ENCODE data around the gene CNTNAP2.

The CNTNAP2 gene

DNA sequence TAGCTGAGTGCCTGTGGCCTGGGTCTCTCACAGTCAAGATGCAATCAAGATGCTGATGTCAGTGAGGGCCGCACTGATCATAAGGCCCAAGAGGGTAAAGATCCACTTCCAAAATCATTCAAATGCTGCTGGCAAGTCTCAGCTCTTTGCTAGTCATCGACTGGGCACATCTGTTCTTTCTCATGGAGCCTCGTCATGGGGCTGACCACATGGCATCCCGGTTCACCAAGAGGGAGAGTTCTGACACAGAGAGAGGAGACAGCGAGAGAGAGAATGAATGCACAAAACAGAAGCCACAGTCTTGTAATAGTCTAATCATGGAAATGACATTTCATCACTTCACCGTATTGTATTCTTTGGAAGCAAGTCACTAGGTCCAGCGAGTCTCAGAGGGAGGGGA lies 1406.5 kb downstream of the CNTNAP2 start:
- no peak for DNase-seq

DNA sequence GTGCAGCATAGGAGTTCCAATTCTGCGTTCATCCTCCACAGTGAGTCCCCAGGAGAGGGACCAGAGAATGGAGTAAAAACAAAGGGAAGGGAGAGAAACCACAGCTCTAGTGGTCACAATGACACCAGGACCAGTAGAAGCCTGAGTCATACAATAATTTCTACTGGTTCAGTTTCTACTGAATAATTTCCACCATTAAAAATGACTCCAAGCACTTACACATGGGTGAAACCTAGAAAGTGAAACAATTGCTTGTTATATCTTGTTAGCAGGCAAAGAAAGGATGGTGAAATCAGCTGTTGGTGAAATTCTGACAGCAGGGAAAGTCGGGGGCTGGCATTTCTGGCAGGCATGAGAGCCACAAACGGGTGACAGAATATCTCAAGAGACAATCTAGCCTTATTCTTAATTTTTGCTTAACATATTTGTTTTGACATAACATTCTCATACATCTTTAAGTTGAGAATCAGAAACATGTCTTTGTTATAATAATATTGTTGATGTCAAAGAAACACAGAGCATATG lies 1408.2 kb downstream of the CNTNAP2 start:
- no peak for DNase-seq

DNA sequence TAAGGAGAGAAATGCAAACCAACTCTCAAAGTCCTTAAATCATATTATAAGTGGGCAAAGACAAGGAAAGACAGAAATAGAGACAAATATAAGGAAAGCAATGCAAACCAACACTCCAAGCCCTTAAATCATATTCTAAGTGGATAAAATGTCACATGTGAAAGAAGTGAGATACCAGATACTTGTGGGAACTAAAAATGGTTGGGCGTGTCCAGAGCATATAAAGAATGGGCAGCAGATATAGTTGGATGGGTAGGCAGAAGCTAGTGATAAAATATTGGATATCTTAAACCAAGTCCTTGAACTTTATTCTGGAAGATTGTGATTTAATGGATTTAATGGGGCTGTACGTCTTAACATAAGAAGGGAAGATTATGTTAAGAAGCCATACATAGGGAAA lies 1408.7 kb downstream of the CNTNAP2 start:
- no peak for DNase-seq

DNA sequence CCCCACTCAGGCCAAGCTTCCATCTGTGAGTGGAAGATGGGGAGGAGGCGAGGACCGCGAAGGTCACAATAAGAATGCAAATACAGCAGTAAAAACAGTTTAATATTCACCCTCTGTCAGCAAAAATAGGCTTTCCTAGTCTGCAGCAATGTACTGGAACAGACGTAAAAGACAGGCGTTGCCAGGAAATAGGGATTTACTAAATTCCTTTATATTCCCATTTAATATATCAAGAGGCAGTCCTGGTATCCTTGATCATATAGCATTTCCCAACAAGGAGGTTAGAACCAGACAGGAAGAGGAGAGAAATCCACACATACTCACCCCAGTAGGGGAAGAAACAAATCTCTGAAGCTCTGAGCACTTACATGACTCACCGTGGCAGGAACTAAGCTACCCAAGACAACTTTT lies 1419.1 kb downstream of the CNTNAP2 start:
- DNase-seq = no peak

DNA sequence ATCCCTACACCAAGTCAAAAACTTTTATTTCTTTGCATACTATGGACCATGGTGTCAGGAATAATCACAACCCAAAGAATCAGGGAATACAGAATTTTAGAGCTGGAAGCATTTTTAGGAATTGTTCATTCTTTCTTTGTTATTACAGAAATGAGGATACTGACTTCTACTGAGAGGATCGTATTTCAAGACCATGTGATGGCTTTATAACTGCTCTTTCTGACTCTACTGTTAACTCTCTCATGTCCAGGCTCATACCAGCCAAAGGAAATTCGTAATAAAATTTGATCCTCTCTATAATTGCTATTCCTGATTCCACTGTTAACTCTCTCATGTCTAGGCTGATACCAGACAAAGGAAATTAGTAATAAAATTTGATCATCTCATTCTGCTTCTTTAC lies 1423.1 kb downstream of the CNTNAP2 start:
- DNase-seq = no peak

DNA sequence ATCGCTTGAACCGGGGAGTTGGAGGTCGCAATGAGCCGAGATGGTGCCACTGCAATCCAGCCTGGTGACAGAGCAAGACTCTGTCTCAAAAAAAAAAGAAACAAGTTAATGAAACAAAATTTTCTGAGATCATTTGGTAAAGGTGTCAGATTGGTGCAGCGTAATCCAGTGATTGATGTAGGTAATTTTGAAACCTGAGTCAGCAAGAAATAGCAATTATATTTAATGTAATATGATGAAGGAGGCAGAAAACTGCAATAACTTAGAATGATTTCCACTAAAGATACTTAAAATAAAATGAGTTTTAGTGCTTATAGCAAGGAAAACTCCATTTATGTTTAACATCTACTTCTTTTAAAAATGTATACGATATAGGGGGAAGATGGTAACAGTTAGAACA lies 1424.1 kb downstream of the CNTNAP2 start:
- DNase-seq = no peak

DNA sequence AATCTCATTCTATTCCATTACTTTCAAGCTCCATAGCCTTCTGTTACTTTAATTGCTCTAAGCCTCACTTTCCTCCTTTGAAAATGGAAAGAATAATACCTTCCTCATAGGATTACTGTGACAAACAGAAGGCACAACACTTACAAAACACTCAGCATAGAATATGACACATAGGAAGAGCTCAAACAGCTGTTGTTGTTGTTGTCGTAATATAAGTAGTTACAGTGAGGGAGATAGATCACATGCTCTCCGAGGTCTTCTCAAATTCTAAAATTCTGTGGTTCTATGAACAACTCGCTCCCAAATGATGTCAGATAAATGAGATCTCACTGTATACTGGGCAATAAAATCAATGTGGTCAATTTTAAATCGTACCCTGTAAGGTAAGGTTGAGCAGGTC lies 1424.7 kb downstream of the CNTNAP2 start:
- no peak for DNase-seq

DNA sequence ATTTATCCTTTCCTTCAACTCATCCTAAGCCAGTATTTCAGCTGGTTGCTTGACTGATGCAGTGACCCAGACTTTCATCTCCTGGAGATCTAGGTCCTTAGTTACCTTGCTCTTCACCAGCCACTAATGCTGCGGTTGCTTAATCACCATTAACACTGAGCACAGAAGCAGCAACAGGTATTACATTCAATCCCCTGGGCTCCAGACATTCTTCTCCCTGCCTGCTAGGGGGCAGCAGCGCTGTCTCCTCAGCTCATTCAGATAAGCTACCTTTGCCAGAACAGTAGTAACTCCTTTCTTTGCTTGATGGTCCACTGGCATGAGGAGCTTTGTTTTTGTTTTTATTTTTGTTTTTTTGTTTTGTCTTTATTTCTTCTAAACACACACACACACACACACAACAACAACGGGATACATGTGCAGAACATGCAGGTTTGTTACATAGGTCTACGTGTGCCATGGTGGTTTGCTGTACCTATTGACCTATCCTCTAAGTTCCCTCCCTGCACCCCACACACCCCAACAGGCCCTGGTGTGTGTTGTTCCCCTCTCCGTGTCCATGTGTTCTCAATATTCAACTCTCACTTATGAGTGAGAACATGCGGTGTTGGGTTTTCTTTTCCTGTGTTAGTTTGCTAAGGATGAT lies 1430.8 kb downstream of the CNTNAP2 start:
- DNase-seq = peak; percentile 24 to 52

DNA sequence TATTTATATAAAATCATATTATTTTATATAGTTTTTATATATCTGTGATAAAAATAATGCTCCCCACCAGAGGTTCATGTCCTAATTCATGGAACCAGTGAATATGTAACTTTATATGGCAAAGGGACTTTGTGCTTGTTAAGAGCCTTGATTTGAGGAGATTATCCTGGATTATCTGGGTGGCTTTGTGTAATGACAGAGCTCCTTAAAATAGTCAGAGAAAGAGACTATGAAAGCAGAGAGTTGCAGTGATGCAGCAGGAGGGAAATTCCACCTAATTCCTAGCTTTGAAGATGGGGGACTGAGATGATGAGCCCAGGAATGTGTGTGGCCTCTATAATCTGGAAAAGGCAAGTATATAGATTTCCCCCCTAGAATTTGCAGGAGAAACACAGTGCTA lies 1439.7 kb downstream of the CNTNAP2 start:
- no peak for DNase-seq

DNA sequence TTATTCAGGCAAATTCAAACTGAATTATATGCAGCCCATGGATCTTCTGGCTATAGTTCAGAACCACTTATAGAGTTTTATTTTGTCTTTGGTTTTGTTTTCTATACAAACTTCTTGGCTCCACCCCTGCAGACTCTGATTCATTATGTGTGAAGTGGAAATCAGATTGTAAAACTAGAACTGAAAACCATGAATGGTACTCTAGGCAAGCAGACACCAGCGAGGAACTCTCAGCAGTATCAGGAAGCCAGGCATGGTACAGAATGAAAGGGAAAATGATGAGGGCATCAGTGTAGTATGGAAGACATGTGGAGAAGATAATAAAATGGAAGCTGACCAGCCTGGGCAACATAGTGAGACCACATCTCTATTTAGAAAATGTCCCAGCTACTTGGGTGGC lies 1447.1 kb downstream of the CNTNAP2 start:
- DNase-seq = no peak

DNA sequence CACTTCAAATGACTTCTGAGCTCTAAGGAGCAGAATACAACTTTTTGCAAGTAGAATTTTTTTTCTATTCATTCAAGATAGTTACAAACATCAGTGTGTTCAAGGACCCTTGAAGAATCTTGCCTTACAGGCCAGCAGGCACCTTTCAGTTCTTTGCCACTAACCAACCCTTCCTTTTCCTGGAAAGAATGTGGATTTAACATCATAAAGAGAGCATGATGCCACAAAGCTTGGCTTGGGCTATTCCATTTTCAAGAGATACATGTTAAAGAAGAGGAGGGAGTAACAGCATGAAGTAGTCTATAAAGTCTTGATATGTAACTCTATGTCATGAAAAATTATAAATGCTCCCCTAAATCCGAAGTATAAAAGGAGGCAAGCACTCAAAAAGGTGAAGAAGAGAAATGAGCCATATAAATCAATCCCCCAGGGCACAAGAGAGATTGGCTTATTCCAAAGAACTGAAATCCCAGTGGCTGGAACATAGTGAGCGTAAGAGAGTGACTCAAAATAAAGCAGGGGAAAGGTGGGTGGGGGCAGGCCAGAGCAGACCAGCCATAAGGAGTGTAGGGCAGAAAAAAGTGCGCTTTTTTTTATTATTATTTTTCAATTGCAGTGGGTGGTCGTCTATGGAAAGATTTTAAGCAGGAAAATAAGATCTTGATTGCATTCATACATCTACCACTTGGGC lies 1448.3 kb downstream of the CNTNAP2 start:
- DNase-seq = no peak

DNA sequence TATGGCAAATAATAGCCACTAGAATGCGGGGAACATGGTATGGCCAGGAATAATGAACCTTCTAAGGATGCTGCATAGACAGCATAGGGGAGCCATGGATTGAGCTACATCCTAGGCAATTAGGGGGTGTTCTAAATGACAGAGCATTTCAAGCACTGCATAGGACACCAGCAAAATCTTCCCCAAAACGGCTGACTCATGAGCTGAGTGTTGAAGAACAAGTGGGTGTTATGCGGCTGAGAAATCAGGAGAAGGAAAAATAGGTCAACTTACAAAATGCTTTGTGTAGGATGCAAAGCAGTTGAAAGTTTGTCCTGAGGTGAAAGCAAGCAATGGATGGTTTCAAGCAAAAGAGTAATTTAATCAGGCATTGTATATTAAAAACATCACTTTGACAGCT lies 1450.4 kb downstream of the CNTNAP2 start:
- DNase-seq = no peak

DNA sequence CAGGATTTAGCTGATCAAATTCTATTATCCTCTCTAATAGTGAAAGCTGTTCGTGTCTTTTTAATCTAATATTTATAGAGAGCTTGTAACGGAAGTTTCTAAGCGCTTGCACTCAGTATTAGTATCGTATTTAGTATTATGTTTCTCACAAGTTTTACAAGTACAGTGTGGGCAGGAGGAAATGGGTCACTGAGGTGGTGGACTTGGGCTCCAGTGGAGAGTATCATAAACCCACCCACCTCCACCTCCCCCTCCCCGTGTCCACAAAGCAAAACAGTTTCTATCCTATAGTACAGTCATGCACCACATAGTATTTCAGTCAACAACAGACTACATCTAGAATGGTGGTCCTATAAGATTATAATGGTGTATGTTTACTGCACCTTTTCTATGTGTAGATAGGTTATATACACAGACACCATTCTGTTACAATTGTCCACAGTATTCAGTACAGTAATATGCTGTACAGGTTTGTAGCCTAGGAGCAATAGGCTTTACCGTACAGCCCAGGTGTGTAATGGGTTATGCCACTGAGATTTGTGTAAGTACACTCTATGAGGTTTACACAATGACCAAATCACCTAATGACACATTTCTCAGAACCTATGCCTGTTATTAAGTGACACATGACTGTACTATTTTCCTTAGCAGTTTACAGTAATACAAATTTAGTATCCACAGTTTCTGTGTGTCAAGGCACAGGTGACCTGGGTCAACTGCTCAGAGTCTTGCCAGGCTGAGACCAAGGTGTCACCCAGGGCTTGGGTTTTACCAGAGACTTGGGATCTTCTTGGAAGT lies 1452.7 kb downstream of the CNTNAP2 start:
- no peak for DNase-seq

DNA sequence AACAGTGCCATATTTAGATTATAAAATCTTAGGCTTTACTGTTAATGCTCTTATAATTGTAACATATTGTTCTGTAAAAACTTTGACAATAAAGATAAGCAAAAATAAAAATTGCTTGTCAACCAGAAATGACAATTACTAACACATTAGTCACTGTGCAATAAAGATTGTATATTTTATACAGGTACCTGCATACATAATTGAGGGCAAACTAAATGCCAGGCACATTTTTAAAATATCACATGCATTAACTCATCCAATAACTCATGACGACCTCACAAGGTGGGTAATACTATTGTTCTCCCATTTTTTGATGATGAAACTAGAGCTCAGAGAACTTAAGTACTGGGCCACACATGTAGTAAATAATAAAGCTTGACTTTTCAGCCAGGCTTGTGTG lies 1453.8 kb downstream of the CNTNAP2 start:
- DNase-seq = no peak

DNA sequence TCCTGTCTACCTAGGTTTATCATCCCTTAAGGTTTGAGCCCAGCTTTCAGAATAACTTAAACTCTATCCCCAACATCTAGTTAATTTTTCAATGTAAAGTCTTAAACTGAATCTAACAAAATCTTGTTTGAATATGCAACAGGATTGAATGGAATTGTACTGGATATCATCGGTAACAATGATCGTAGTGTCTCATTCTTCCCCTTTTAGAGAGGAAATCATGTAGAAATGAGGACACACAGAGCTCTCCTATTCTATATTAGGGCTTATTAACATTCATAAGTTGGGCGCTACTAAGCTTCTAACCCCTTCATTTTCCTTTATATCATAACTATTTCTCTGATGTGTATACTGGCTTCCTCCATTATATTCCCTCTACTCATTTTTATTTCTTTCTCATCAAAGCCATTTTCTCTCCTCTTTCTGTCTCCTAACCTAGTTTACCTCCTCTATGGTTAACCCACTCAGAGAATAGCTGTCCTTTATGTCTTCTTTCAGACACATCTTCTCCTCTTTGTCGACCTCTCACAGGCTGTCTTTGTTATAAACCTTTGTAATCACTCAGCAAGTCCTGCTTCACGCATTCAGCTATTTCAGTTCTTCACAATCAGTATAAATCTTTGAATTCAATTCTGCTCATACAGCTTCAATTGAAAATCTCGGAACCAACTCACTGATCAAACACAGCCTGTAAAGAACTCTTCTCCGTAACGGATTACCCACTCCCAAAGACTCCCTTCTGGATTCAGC lies 1455.0 kb downstream of the CNTNAP2 start:
- DNase-seq = no peak

DNA sequence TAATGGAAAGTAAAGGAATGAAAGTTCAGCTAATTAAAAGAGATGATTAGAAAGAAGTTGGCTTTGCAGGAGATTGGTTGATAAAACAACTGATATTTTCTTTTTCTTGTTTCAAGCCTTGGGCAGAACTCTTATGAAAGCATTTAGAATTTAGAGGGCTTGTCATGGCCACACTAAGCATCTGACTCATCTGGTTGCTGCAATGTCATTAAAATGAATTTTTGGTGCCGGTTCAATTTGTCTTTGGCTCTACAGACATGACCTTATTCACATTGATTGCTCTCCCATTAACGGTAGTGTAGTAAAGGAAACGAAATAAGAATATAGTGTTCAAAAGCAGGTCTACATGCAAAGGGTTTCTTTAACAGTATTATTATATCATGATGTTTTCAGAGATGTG lies 1461.6 kb downstream of the CNTNAP2 start:
- no peak for DNase-seq

DNA sequence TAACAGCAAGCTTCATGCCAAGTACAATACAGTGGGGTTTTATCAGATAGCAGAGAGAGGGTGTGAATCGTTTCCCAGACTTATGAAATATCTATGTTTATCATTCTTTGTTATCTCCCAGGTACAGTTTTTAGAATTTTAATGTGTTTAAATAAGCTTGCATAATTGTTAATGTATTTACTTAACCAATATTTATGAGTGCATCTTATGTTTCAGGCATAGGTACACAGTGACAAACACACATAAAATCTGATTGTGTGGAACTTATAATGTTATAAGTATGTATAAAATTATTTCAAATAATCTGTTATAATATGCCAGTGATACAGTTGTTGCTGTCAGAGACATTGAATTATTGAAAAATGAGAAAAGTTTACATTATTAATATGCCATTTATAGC lies 1462.5 kb downstream of the CNTNAP2 start:
- DNase-seq = no peak

DNA sequence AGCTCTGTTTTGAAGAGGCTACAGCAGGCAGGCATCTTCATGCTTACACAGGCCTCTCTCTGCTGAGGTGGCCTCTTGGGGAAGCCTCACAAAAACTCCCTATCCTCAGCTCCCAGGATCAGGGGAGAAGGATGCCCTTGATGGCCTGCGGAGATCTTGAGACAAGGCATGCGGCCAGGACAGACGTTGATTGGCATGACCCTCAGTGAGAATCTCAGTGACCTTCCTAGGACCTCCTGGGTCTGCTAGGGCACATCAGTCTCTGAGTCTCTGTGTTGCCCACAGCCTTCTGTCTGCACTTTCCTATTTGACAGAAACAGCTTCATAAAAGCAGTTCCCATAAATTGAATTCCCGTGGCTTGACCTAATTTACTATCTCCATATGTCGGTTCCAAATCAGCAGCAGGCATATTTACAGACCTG lies 1468.2 kb downstream of the CNTNAP2 start:
- no peak for DNase-seq

DNA sequence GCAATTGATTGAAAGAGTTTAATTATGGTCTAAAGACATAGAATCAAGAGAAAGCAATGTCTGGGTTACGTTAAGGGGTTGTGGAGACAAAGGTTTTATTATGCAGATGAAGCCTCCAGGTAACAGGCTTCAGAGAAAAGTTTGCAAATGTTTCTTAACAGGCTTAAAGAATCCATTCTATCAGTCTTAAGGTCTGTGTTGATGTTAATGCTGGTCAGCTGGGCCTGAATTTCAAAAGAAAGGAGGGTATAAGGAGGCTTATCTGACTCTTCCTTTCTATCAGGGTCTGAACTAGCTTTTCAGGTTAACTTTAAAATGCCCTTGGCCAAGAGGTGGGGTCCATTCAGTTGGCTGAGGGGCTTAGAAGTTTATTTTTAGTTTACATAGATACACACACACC lies 1469.5 kb downstream of the CNTNAP2 start:
- no peak for DNase-seq

DNA sequence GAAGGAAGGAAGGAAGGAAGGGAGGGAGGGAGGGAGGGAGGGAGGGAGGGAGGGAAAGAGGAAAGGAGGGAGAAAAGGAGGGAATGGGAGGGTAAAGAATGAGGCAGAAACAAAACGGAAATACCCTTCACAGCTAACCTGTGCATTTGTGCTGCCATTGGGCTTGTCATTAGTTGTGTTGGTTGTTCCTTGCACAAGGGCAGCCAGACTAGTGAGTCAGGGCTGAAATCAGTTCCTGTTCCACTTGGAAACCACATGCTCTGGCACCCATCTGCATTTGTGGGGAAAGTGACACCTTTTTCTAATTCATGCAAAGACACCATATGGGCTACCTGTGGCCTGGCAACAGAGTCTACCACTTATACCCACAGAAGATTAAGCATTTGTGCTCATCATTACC lies 1469.9 kb downstream of the CNTNAP2 start:
- DNase-seq = no peak

DNA sequence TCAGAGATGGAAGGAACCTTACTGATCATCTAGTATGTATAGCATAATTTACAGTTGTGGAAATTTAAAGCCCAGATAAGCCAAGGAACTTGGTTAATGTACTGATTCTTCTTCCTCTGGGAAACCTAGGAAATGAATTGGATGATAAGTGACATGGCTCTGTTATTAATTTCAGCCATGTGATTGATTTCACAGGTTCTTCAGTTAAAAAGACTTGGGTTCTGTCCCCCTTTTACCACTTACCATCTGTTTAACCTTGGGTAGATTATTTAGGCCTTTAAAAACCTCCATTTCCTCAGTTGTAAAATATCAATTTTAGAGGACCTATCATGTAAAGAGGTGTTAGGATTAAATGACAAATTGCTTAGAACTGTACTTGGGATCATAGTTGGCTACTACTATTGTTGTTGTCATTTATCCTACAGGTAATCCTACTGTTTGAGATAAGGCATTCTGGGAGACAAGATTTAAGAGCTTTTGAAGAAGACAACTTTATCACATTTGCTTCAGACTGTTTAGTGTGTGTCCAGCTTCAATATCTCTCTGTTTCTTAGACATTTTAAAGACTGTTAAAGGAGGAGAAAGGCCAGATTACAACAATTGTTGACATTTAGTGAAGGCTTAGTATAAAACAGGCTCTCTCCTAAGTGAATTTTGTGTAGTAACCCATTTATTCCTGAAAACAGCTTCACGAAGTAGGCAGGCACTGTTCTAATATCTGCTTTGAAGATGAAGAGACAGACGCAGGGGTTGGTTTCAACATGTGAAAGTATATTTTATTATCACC lies 1476.9 kb downstream of the CNTNAP2 start:
- no peak for DNase-seq

DNA sequence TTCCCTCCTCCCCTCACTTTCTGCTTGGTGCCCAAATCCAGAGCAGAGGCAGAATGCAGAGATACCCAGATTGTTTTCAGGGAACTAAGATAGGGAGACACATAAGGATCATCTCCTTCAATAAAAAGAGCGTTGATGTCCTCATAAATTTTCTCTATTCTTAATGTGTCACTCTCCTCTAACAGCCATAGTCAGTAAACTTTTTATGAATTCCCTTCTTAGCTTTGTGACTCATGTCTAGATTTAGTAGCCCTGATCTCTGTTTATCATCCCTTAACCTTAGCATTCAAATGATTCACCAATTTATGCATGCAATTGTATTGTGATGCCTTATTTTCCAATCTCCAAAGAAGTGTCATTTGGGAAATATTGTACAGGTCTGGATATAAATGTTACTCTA lies 1478.4 kb downstream of the CNTNAP2 start:
- no peak for DNase-seq
